GM23338 (cell line): ENCODE data around the gene MOSPD2.

Experiments
- CREB1 ChIP-seq: fragments of 250-450 bp; sonication (Bioruptor Pico); IDR thresholded peaks from 2 replicates; pipeline ENCODE4 v1.5.0; 2020; ENCODE audit warnings: low read depth, mild to moderate bottlenecking, moderate library complexity
- EZH2 ChIP-seq: fragments of 200-600 bp; sonication (generic); IDR thresholded peaks from one replicate; pipeline ENCODE4 v1.8.0; 2017; ENCODE audit warnings: antibody characterized with exemption, mild to moderate bottlenecking, low read depth; ENCODE audit not compliant: unreplicated experiment
- EZH2phosphoT487 ChIP-seq: fragments of 200-600 bp; sonication (generic); IDR thresholded peaks from one replicate; pipeline ENCODE4 v1.8.1; 2018; ENCODE audit warnings: antibody characterized with exemption; ENCODE audit not compliant: unreplicated experiment
- JUNB ChIP-seq: IDR thresholded peaks from one replicate; pipeline ENCODE4 v1.6.1; 2016; ENCODE audit warnings: antibody characterized with exemption; ENCODE audit not compliant: unreplicated experiment
- NANOG ChIP-seq: IDR thresholded peaks from 2 replicates; pipeline ENCODE4 v1.6.1; 2016; ENCODE audit warnings: antibody characterized with exemption, borderline replicate concordance
- POLR2AphosphoS5 ChIP-seq: IDR thresholded peaks from 2 replicates; pipeline ENCODE4 v1.6.1; 2016; ENCODE audit warnings: antibody characterized with exemption, low read depth
- ZNF114 ChIP-seq: fragments of 250-450 bp; sonication (Bioruptor Pico); IDR thresholded peaks from 2 replicates; pipeline ENCODE4 v1.5.0; 2020; ENCODE audit warnings: mild to moderate bottlenecking, moderate library complexity
- ZNF331 ChIP-seq: fragments of 250-450 bp; sonication (Bioruptor Pico); IDR thresholded peaks from 2 replicates; pipeline ENCODE4 v1.5.0; 2020; ENCODE audit warnings: low read depth, mild to moderate bottlenecking, moderate library complexity
- TF ChIP-seq, protein P1 (sequence below), 2 experiments: fragments of 200-600 bp in 1 of 2; sonication (generic) in 1 of 2; conservative IDR thresholded peaks; 2 replicates each; pipeline versions ENCODE4 v1.5.1 to v1.6.1; 2016 to 2017; ENCODE audit warnings: antibody characterized with exemption in 2 of 2, low read depth in 2 of 2, mild to moderate bottlenecking in 2 of 2, moderate library complexity in 1 of 2
- TF ChIP-seq, protein P2 (sequence below): IDR thresholded peaks from one replicate; pipeline ENCODE4 v1.6.1; 2018; ENCODE audit warnings: antibody characterized with exemption; ENCODE audit not compliant: unreplicated experiment

DNA sequence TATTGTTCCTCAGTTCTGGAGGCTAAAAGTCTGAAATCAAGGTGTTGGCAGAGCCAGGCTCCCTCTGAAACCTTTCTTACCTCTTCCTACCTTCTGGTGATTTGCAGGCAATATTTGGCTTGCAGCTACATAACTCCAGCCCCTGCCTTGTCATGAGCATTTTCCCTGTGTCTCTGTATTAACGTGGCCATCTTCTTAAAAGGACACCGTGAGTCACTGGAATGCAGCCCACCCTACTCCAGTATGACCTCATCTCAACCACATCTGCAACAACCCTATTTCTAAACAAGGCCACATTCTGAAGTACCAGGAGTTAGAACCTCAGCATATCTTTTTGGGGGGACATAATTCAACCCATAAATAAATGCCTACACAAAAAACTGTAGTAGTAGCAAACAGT, 41.1 kb upstream of the MOSPD2 start:
- TF ChIP-seq, protein P1, sequence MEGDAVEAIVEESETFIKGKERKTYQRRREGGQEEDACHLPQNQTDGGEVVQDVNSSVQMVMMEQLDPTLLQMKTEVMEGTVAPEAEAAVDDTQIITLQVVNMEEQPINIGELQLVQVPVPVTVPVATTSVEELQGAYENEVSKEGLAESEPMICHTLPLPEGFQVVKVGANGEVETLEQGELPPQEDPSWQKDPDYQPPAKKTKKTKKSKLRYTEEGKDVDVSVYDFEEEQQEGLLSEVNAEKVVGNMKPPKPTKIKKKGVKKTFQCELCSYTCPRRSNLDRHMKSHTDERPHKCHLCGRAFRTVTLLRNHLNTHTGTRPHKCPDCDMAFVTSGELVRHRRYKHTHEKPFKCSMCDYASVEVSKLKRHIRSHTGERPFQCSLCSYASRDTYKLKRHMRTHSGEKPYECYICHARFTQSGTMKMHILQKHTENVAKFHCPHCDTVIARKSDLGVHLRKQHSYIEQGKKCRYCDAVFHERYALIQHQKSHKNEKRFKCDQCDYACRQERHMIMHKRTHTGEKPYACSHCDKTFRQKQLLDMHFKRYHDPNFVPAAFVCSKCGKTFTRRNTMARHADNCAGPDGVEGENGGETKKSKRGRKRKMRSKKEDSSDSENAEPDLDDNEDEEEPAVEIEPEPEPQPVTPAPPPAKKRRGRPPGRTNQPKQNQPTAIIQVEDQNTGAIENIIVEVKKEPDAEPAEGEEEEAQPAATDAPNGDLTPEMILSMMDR (conservative IDR thresholded peaks at IDR 0.05; ENCODE audit: low read depth in 2 of 2) = no peak
- TF ChIP-seq NANOG (no peak), EZH2 (no peak), CREB1 (CRISPR knock-in tag) (no peak), POLR2AphosphoS5 (no peak), EZH2phosphoT487 (no peak), JUNB (no peak), ZNF114 (CRISPR knock-in tag) (no peak), ZNF331 (CRISPR knock-in tag) (no peak)
- TF ChIP-seq, protein P2, sequence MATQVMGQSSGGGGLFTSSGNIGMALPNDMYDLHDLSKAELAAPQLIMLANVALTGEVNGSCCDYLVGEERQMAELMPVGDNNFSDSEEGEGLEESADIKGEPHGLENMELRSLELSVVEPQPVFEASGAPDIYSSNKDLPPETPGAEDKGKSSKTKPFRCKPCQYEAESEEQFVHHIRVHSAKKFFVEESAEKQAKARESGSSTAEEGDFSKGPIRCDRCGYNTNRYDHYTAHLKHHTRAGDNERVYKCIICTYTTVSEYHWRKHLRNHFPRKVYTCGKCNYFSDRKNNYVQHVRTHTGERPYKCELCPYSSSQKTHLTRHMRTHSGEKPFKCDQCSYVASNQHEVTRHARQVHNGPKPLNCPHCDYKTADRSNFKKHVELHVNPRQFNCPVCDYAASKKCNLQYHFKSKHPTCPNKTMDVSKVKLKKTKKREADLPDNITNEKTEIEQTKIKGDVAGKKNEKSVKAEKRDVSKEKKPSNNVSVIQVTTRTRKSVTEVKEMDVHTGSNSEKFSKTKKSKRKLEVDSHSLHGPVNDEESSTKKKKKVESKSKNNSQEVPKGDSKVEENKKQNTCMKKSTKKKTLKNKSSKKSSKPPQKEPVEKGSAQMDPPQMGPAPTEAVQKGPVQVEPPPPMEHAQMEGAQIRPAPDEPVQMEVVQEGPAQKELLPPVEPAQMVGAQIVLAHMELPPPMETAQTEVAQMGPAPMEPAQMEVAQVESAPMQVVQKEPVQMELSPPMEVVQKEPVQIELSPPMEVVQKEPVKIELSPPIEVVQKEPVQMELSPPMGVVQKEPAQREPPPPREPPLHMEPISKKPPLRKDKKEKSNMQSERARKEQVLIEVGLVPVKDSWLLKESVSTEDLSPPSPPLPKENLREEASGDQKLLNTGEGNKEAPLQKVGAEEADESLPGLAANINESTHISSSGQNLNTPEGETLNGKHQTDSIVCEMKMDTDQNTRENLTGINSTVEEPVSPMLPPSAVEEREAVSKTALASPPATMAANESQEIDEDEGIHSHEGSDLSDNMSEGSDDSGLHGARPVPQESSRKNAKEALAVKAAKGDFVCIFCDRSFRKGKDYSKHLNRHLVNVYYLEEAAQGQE = no peak
